Lung (tissue), 12 donors: ENCODE data around the gene ZDHHC19. TPM values are rescaled to one million over a fixed set of nuclear protein-coding genes. Genes with fewer than 3 reads are reported as not detected.

ENCODE experiments used
- ATAC-seq: fragments of 200-7000 bp; cut with Tn5 transposase; one replicate; pipeline ENCODE4 v1.9.1; 2020; ENCODE audit warnings: moderate number of reproducible peaks; ENCODE audit not compliant: insufficient read depth, low FRiP score
- DNase-seq, 3 donors: peaks; one replicate each; pipeline ENCODE4 v3.0.0-alpha.2; 2013 to 2017
- H3K27ac ChIP-seq, 2 donors: one replicate each; pipeline ENCODE4 v1.5.1; 2013; ENCODE audit warnings: mild to moderate bottlenecking in 2 of 2, moderate library complexity in 2 of 2, control low read depth in 1 of 2, inconsistent platforms in 1 of 2, low read depth in 1 of 2, low read length in 1 of 2
- H3K27me3 ChIP-seq, 3 donors: one replicate each; pipeline ENCODE4 v1.5.1; 2013; ENCODE audit warnings: low read length in 2 of 3; ENCODE audit not compliant: control insufficient read depth in 3 of 3, insufficient read depth in 3 of 3
- H3K36me3 ChIP-seq, 4 donors: one replicate each; pipeline ENCODE4 v1.5.1; 2013; ENCODE audit warnings: low read length in 4 of 4, mild to moderate bottlenecking in 1 of 4, moderate library complexity in 1 of 4; ENCODE audit not compliant: control insufficient read depth in 4 of 4, insufficient read depth in 4 of 4
- H3K4me1 ChIP-seq, 5 donors: one replicate each; pipeline ENCODE4 v1.5.1; 2013; ENCODE audit warnings: low read length in 5 of 5, mild to moderate bottlenecking in 2 of 5, moderate library complexity in 1 of 5; ENCODE audit not compliant: control insufficient read depth in 5 of 5, insufficient read depth in 5 of 5
- H3K4me3 ChIP-seq: one replicate; pipeline ENCODE4 v1.5.1; 2013; ENCODE audit warnings: mild to moderate bottlenecking, control low read depth, moderate library complexity
- H3K9ac ChIP-seq, 2 donors: one replicate each; pipeline ENCODE4 v1.5.1; 2013; ENCODE audit warnings: low read length in 2 of 2, control low read depth in 1 of 2; ENCODE audit not compliant: insufficient read depth in 1 of 2
- H3K9me3 ChIP-seq, 4 donors: one replicate each; pipeline ENCODE4 v1.5.1; 2013; ENCODE audit warnings: low read length in 3 of 4, mild to moderate bottlenecking in 1 of 4, moderate library complexity in 1 of 4; ENCODE audit not compliant: control insufficient read depth in 4 of 4, insufficient read depth in 3 of 4
- WGBS, 2 donors: extraction: QIAGEN DNeasy Blood & Tissue Kit; methylation state at CpG; one replicate each; pipeline ENCODE4 v1.1.7; 2013; 5-methylcytosine and 5-hydroxymethylcytosine counted together
- polyA plus RNA-seq, 2 donors: library from polyadenylated mRNA; stranded (reverse); fragments of 200-250 nt; gene quantifications; one replicate each; pipeline ENCODE4 v1.2.1, GENCODE V29; 2013
- total RNA-seq, 2 donors: library from RNA; depleted of rRNA in 1 of 2; stranded (reverse); fragments of >200 nt in 1 of 2; gene quantifications; one replicate each; pipeline ENCODE4 v1.2.1, GENCODE V29; 2014 to 2021
- TF ChIP-seq, protein P1 (sequence below): IDR thresholded peaks from 2 replicates; pipeline ENCODE4 v1.5.1; 2012; ENCODE audit warnings: mild to moderate bottlenecking; ENCODE audit errors: control extremely low read depth, extremely low read depth
- donor health status: control.
- donor health status: control.
- donor health status: Bipolar disorder and iron deficiency.
- donor health status: healthy.
- donor health status: DM: yes; HTN: yes; CAD: no.

Gene ZDHHC19
- total and polyA plus RNA-seq, 4 donors: 1.1 to 18.9 (median 4.0) TPM

GRCh38 chr3:196193736-196194541 lies 17.3 kb downstream of the ZDHHC19 start:
- peak overlapping the region; percentile 23 to 24 for H3K27ac ChIP-seq
- ATAC-seq: no peak

GRCh38 chr3:196193133-196193735 lies 18.0 kb downstream of the ZDHHC19 start:
- Histone ChIP-seq H3K27ac (peak overlapping the region; percentile 23 to 24), H3K9ac (no peak overlapping the region), H3K27me3 (no peaks in the 10 kb centered on the region), H3K4me1 (peaks cover 0 to 19% (median 0%) of the 10 kb centered on the region in 5 donors), H3K36me3 (no peaks in the 10 kb centered on the region), H3K9me3 (no peaks in the 10 kb centered on the region), H3K4me3 (no peak overlapping the region)
- TF ChIP-seq, protein P1, sequence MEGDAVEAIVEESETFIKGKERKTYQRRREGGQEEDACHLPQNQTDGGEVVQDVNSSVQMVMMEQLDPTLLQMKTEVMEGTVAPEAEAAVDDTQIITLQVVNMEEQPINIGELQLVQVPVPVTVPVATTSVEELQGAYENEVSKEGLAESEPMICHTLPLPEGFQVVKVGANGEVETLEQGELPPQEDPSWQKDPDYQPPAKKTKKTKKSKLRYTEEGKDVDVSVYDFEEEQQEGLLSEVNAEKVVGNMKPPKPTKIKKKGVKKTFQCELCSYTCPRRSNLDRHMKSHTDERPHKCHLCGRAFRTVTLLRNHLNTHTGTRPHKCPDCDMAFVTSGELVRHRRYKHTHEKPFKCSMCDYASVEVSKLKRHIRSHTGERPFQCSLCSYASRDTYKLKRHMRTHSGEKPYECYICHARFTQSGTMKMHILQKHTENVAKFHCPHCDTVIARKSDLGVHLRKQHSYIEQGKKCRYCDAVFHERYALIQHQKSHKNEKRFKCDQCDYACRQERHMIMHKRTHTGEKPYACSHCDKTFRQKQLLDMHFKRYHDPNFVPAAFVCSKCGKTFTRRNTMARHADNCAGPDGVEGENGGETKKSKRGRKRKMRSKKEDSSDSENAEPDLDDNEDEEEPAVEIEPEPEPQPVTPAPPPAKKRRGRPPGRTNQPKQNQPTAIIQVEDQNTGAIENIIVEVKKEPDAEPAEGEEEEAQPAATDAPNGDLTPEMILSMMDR: no peak
- 55 to 68% methylated on average over 15 of the region's 15 CpGs for whole genome bisulfite sequencing, 2 donors
- DNase-seq: no peak
- ATAC-seq: no peak

More at GRCh38 chr3:196193736-196194541, 17.3 kb downstream of the ZDHHC19 start:
- H3K4me3 ChIP-seq: no peak overlapping the region
- H3K27me3 ChIP-seq: no peaks in the 10 kb centered on the region
- H3K4me1 ChIP-seq: peaks cover 0 to 19% (median 0%) of the 10 kb centered on the region in 5 donors
- 42 to 52% methylated on average over 13 of the region's 13 CpGs for WGBS, 2 donors
- peak in 2 of 3 donors; percentile 36 to 40 for DNase-seq
- no peaks in the 10 kb centered on the region for H3K9me3 ChIP-seq
- TF ChIP-seq, protein P1: no peak
- no peak overlapping the region for H3K9ac ChIP-seq
- no peaks in the 10 kb centered on the region for H3K36me3 ChIP-seq

DNA sequence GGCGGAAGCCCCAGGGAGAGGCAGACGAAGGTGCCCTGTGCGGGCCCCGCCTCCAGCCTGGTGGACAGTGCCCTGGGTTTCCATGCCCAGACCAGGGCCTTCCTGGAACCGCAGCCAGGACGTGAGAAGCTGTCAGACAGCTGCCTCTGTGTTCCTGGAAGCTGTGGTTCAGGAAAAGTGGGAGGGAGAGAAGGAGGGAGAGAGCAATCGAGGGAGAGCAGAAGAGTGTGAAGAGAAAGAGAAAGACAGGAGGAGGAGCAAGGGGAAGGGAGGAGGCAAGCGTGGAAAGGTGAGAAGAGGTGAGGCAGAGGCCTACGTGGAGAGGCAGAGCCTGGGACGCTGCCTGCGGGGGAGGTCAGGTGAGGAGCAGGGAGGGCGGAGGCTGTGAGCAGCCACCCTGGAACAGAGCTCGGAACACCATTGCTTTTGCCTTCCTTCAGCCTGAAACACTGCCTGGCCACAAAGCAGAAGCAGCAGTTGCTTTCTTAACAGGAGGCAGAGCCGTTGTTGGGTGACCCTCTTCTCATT lies 18.6 kb downstream of the ZDHHC19 start:
- H3K9ac ChIP-seq: peak overlapping the region in 1 of 2 donors; percentile 4
- 30 to 42% methylated on average over 14 of the region's 14 CpGs for WGBS, 2 donors

More for the DNA sequence above, 18.6 kb downstream of the ZDHHC19 start:
- no peaks in the 10 kb centered on the region for H3K27me3 ChIP-seq
- no peak for ATAC-seq
- TF ChIP-seq, protein P1: no peak
- H3K9me3 ChIP-seq: no peaks in the 10 kb centered on the region
- no peaks in the 10 kb centered on the region for H3K36me3 ChIP-seq
- H3K4me1 ChIP-seq: peaks cover 0 to 19% (median 0%) of the 10 kb centered on the region in 5 donors
- DNase-seq: no peak
- H3K27ac ChIP-seq: peak overlapping the region in 1 of 2 donors; percentile 23
- H3K4me3 ChIP-seq: no peak overlapping the region
